ENCODE data around the gene ABCD4. TPM values are rescaled to one million over a fixed set of nuclear protein-coding genes. Genes with fewer than 3 reads are reported as not detected.

The ABCD4 gene
- total RNA-seq, 1 donor from 2014 or later = 137 TPM

DNA sequence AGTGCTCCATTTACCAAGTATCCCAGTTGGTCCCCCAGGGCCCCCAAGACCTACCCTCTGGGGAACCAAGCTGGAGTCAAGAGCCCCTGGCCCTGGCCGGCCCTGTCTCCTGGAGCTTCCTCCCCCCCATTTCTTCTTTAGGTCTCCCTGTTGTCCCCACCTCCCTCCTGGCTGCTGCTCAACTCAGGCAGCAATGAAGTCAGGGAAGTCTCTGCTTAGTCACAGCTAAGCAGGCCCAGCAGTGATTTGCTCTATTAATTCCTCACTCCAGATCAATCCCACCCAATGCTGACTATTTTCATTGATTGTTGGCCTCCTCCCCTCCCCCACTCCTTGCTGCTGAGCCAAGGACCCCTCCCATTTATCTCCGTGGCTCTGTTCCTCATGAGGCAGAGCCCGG is 35.1 kb downstream of the ABCD4 start:
- TF ChIP-seq, protein P1, sequence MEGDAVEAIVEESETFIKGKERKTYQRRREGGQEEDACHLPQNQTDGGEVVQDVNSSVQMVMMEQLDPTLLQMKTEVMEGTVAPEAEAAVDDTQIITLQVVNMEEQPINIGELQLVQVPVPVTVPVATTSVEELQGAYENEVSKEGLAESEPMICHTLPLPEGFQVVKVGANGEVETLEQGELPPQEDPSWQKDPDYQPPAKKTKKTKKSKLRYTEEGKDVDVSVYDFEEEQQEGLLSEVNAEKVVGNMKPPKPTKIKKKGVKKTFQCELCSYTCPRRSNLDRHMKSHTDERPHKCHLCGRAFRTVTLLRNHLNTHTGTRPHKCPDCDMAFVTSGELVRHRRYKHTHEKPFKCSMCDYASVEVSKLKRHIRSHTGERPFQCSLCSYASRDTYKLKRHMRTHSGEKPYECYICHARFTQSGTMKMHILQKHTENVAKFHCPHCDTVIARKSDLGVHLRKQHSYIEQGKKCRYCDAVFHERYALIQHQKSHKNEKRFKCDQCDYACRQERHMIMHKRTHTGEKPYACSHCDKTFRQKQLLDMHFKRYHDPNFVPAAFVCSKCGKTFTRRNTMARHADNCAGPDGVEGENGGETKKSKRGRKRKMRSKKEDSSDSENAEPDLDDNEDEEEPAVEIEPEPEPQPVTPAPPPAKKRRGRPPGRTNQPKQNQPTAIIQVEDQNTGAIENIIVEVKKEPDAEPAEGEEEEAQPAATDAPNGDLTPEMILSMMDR (IDR thresholded peaks at IDR 0.05) = no peak
- intact Hi-C loops (cut with DNase I) = no loop called here
- Histone ChIP-seq H3K27me3 (no peaks in the 10 kb centered on the region), H3K4me3 (no peak overlapping the region), H3K27ac (no peak overlapping the region), H3K9me3 (no peaks in the 10 kb centered on the region), H3K36me3 (no peaks in the 10 kb centered on the region), H3K4me1 (no peaks in the 10 kb centered on the region)
- no peak for DNase-seq (ENCODE audit: low spot score in 2 of 2)

DNA sequence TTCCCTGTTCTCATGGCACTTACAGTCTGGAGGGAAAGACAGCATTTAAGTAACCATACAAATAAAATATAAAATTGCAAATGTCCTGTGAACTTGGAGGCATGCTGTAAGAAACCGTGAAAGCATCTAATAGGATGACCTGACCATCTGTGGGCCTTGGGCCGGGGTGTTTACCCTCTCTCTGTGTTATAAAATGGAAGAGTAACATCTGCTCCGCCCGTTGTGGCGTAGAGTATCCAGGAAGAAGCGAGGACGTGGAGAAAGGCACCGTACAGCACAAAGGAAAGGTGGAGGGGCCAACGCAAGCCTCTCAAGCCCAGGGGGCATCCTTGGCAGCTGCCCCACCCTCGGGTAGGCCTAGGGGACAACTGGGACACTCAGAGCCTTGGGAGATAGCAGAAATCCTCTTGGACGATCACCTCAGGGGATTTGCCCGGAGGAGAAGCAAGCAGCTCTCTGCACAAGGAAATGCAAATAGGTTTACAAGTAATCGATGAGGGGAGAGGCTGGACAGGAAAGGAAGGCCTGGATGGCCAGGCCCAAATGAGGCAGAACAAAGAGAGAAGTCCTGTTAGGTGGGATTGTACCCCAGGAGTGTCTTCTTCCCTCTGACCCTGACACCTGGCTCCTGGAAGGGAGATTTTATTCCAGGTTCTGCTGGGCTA is 37.3 kb downstream of the ABCD4 start:
- no peaks in the 10 kb centered on the region for H3K27me3 ChIP-seq
- no peaks in the 10 kb centered on the region for H3K9me3 ChIP-seq
- H3K36me3 ChIP-seq = no peaks in the 10 kb centered on the region
- no peak overlapping the region for H3K4me3 ChIP-seq
- no peak overlapping the region for H3K27ac ChIP-seq
- no peaks in the 10 kb centered on the region for H3K4me1 ChIP-seq
- DNase-seq (ENCODE audit: low spot score in 2 of 2) = no peak
- TF ChIP-seq, protein P1 (IDR thresholded peaks at IDR 0.05) = no peak
- intact Hi-C loops (cut with DNase I) = no loop called here

DNA sequence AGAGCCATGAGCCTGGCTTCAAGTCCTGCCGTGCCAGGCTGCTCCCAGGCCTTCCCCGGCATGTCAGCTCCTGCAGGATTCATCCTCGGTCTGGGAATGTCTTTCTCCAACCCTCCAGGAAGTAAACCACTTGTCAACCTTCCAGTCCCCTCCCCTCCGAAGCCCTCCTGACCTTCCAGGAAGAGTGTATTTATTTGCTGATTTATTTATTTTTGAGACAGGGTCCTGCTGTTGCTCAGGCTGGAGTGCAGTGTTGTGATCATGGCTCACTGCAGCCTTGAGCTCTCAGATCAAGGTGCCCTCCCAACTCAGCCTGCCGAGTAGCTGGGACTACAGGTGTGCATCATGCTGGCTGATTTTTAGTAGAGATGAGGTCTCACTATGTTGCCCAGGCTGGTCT is 38.8 kb downstream of the ABCD4 start:
- Histone ChIP-seq H3K27me3 (no peaks in the 10 kb centered on the region), H3K9me3 (no peaks in the 10 kb centered on the region), H3K4me1 (no peaks in the 10 kb centered on the region), H3K27ac (no peak overlapping the region), H3K4me3 (no peak overlapping the region), H3K36me3 (no peaks in the 10 kb centered on the region)
- intact Hi-C loops (cut with DNase I) = no loop called here
- TF ChIP-seq, protein P1 (IDR thresholded peaks at IDR 0.05) = no peak
- no peak for DNase-seq (ENCODE audit: low spot score in 2 of 2)

DNA sequence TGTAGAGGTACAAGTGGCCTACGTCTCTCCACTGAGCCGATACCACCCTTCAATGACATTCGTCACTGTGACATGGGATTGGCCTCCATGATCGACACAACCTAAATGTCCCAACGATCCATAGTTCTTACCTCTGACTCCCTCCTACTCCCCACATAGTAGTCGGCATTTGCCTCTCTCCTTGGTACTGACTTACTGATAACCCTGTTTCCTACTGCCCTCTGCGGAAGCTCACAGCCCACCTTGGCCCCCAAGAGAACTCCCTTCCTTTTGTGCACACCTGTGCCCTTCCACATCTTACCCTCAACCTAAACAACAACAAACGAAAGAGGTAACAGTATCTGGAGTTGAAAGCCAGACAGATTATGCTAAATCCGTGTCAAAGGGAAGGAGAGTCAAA is 39.6 kb downstream of the ABCD4 start:
- intact Hi-C loops (cut with DNase I) = no loop called here
- no peak overlapping the region for H3K27ac ChIP-seq
- DNase-seq (ENCODE audit: low spot score in 2 of 2) = no peak
- no peaks in the 10 kb centered on the region for H3K27me3 ChIP-seq
- no peaks in the 10 kb centered on the region for H3K36me3 ChIP-seq
- no peak overlapping the region for H3K4me3 ChIP-seq
- TF ChIP-seq, protein P1 (IDR thresholded peaks at IDR 0.05) = no peak
- no peaks in the 10 kb centered on the region for H3K9me3 ChIP-seq
- H3K4me1 ChIP-seq = no peaks in the 10 kb centered on the region

DNA sequence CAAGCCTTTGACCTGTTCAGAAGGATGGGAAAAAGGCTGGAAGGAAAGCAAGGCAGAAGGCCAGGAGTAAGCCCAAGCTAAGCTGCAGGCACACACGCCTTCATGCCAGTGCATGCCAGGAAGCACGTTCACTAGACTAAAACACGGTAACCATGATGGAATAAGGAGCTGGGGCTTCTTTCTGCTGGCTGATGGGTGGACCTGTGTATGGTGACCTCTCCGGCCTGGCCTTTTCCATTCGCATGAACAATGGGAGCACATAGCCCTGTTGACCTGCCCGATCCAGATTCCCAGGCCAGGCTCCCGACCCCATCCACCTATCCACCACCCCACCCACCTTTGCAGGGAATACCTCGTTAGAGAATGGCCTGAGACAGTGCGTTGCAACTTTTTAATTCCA is 40.7 kb downstream of the ABCD4 start:
- Histone ChIP-seq H3K4me1 (peaks cover 3 to 7% of the 10 kb centered on the region in 2 donors), H3K36me3 (no peaks in the 10 kb centered on the region), H3K27me3 (peaks cover 4% of the 10 kb centered on the region), H3K9me3 (no peaks in the 10 kb centered on the region), H3K27ac (no peak overlapping the region), H3K4me3 (no peak overlapping the region)
- DNase-seq (ENCODE audit: low spot score in 2 of 2) = no peak
- TF ChIP-seq, protein P1 (IDR thresholded peaks at IDR 0.05) = no peak
- intact Hi-C loops (cut with DNase I) = no loop called here

DNA sequence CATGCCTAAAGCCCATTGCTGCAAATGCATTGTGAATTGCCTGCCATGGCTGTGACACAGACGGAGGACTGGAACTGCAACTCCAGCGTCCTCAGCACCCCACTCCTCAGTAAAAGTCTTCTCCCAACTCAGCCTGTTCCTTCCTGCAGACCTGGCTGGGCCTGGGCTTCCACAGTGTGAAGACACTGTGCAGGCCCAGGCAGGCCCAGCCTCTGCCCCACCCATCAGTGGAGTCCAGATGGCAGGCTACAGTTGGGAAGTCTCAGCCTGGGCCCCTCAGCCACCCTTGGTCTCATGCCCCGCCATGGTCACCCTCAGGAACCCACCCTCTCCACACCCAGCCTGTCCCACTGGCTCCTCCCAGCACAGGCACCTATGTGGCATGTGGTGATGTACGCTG is 41.4 kb downstream of the ABCD4 start:
- Histone ChIP-seq H3K27ac (no peak overlapping the region), H3K36me3 (no peaks in the 10 kb centered on the region), H3K27me3 (peaks cover 4% of the 10 kb centered on the region), H3K4me3 (no peak overlapping the region), H3K9me3 (no peaks in the 10 kb centered on the region), H3K4me1 (peaks cover 5 to 10% of the 10 kb centered on the region in 2 donors)
- intact Hi-C loops (cut with DNase I) = no loop called here
- DNase-seq (ENCODE audit: low spot score in 2 of 2) = no peak
- TF ChIP-seq, protein P1 (IDR thresholded peaks at IDR 0.05) = no peak
